Uterus (tissue), 4 donors: Measurements from ENCODE around the gene TMED10. TPM values are rescaled to one million over a fixed set of nuclear protein-coding genes. Genes with fewer than 3 reads are reported as not detected.

Source experiments
- DNase-seq, 2 donors: peaks; one replicate each; pipeline ENCODE4 v3.0.0-alpha.2; 2019 to 2020
- H3K27ac ChIP-seq, 2 donors: fragments of 200-600 bp; sonication (generic); 1 replicate in 1 of 2; 2 replicates in 1 of 2; pipeline ENCODE4 v1.5.1; 2016 to 2018
- H3K27me3 ChIP-seq, 2 donors: fragments of 200-600 bp; sonication (generic); one replicate each; pipeline ENCODE4 v1.5.1; 2018 to 2019; ENCODE audit warnings: control low read depth in 1 of 2
- H3K36me3 ChIP-seq, 2 donors: fragments of 200-600 bp; sonication (generic); one replicate each; pipeline ENCODE4 v1.5.1; 2019; ENCODE audit warnings: control low read depth in 1 of 2
- H3K4me1 ChIP-seq, 2 donors: fragments of 200-600 bp; sonication (generic); one replicate each; pipeline ENCODE4 v1.5.1; 2018 to 2019; ENCODE audit warnings: control low read depth in 1 of 2
- H3K4me3 ChIP-seq, 2 donors: fragments of 200-600 bp; sonication (generic); 1 replicate in 1 of 2; 2 replicates in 1 of 2; pipeline ENCODE4 v1.5.1; 2018 to 2019; ENCODE audit warnings: mild to moderate bottlenecking in 1 of 2
- H3K9me3 ChIP-seq, 2 donors: fragments of 200-600 bp; sonication (generic); one replicate each; pipeline ENCODE4 v1.5.1; 2019; ENCODE audit warnings: control low read depth in 1 of 2
- CTCF ChIP-seq, 4 experiments: fragments of 200-600 bp in 2 of 4; fragments of 450-650 bp in 2 of 4; sonication (generic) in 2 of 4; IDR thresholded peaks; one replicate each; pipeline ENCODE4 v1.5.1; 2016 to 2019; ENCODE audit warnings: antibody characterized with exemption in 4 of 4, mild to moderate bottlenecking in 2 of 4, moderate library complexity in 1 of 4
- POLR2A ChIP-seq, 2 donors: fragments of 450-650 bp; IDR thresholded peaks; one replicate each; pipeline ENCODE4 v1.6.1; 2016; ENCODE audit warnings: antibody characterized with exemption in 2 of 2, mild to moderate bottlenecking in 1 of 2, moderate library complexity in 1 of 2
- intact Hi-C: fragments of 100-400 bp; cut with DNase I; formaldehyde crosslinking; loops from one replicate; pipeline ENCODE4 v1.15.1; 2023; ENCODE audit warnings: low total_unique reads
- total RNA-seq, 4 donors: library from RNA; depleted of rRNA in 3 of 4; stranded (reverse); fragments of >200 nt in 3 of 4; gene quantifications; one replicate each; pipeline versions ENCODE4 v1.1.0 to v1.2.4, GENCODE V29; 2014 to 2023
- donor health status: DM: yes; HTN: yes; CAD: no.

Gene TMED10
- total RNA-seq, 4 donors from 2014 or later = 206 to 389 (median 287) TPM

- no peak for DNase-seq
- Histone ChIP-seq H3K27me3 (no peaks in the 10 kb centered on the region), H3K36me3 (no peaks in the 10 kb centered on the region), H3K27ac (no peak overlapping the region), H3K4me3 (no peak overlapping the region), H3K4me1 (no peaks in the 10 kb centered on the region), H3K9me3 (no peaks in the 10 kb centered on the region)
- intact Hi-C loops = no loop called here
- no peak for TF ChIP-seq CTCF (IDR thresholded peaks at IDR 0.05)
These were observed 13.8 kb downstream of the TMED10 start for GRCh38 chr14:75162631-75163030.

- H3K27me3 ChIP-seq = no peaks in the 10 kb centered on the region
- intact Hi-C loops = no loop called here
- H3K4me3 ChIP-seq = no peak overlapping the region
- H3K27ac ChIP-seq = no peak overlapping the region
- TF ChIP-seq CTCF (IDR thresholded peaks at IDR 0.05) = no peak
- TF ChIP-seq POLR2A (IDR thresholded peaks at IDR 0.05) = no peak
- no peaks in the 10 kb centered on the region for H3K4me1 ChIP-seq
- no peaks in the 10 kb centered on the region for H3K36me3 ChIP-seq
- no peak for DNase-seq
- no peaks in the 10 kb centered on the region for H3K9me3 ChIP-seq
These were observed 17.4 kb downstream of the TMED10 start for GRCh38 chr14:75158843-75159614.

- Histone ChIP-seq H3K9me3 (no peaks in the 10 kb centered on the region), H3K27ac (no peak overlapping the region), H3K4me1 (no peaks in the 10 kb centered on the region), H3K36me3 (no peaks in the 10 kb centered on the region), H3K4me3 (no peak overlapping the region), H3K27me3 (no peaks in the 10 kb centered on the region)
- intact Hi-C loops = no loop called here
- no peak for DNase-seq
- no peak for TF ChIP-seq CTCF (IDR thresholded peaks at IDR 0.05)
- no peak for TF ChIP-seq POLR2A (IDR thresholded peaks at IDR 0.05)
These were observed 19.5 kb downstream of the TMED10 start for GRCh38 chr14:75156901-75157300.

GRCh38 chr14:75156111-75156510 lies 20.3 kb downstream of the TMED10 start:
- Histone ChIP-seq H3K27ac (no peak overlapping the region), H3K27me3 (no peaks in the 10 kb centered on the region), H3K9me3 (no peaks in the 10 kb centered on the region), H3K4me3 (no peak overlapping the region), H3K4me1 (no peaks in the 10 kb centered on the region), H3K36me3 (no peaks in the 10 kb centered on the region)
- intact Hi-C loops = no loop called here
- TF ChIP-seq CTCF (IDR thresholded peaks at IDR 0.05) = no peak
- no peak for TF ChIP-seq POLR2A (IDR thresholded peaks at IDR 0.05)
- DNase-seq = no peak

GRCh38 chr14:75155169-75155568 lies 21.2 kb downstream of the TMED10 start:
- Histone ChIP-seq H3K4me3 (no peak overlapping the region), H3K4me1 (no peaks in the 10 kb centered on the region), H3K27me3 (no peaks in the 10 kb centered on the region), H3K36me3 (no peaks in the 10 kb centered on the region), H3K9me3 (no peaks in the 10 kb centered on the region), H3K27ac (no peak overlapping the region)
- no peak for DNase-seq
- no peak for TF ChIP-seq CTCF (IDR thresholded peaks at IDR 0.05)
- no peak for TF ChIP-seq POLR2A (IDR thresholded peaks at IDR 0.05)
- intact Hi-C loops = no loop called here
